ENCODE data around the gene NCAM1. TPM values are rescaled to one million over a fixed set of nuclear protein-coding genes. Genes with fewer than 3 reads are reported as not detected.

Gene NCAM1
- total RNA-seq, 2 experiments from 2014 or later = 0.72 to 1.0 TPM

DNA sequence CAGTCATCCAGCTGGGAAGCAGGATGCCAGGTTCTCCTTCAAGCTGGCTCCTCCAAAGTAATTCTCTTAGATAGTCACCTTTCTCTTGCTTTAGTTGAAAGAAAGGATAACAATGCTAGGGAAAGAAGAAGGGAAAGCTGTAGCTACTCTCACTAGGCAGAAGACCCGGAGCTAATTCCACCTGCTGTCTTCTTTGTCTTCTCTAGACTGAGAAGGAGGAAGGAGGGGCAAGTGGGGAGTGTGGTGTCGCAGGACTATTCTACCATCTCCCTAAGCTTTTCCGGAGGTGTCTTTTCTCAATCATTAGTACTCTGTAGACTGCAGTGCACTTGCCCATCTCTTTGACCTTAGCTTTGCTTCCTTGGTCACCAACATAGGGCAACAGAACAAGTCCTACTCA, 162.8 kb downstream of the NCAM1 start:
- no peak overlapping the region for H3K27ac Mint-ChIP-seq
- H3K9me3 Mint-ChIP-seq = no peaks in the 10 kb centered on the region
- no peak overlapping the region for H3K4me3 Mint-ChIP-seq
- DNase-seq (no peak), ATAC-seq (ENCODE audit: low read depth) (no peak)
- POLR2A ChIA-PET = no interaction called here
- peaks cover 5% of the 10 kb centered on the region for H3K27me3 Mint-ChIP-seq
- no peaks in the 10 kb centered on the region for H3K4me1 Mint-ChIP-seq
- no peaks in the 10 kb centered on the region for H3K36me3 Mint-ChIP-seq

DNA sequence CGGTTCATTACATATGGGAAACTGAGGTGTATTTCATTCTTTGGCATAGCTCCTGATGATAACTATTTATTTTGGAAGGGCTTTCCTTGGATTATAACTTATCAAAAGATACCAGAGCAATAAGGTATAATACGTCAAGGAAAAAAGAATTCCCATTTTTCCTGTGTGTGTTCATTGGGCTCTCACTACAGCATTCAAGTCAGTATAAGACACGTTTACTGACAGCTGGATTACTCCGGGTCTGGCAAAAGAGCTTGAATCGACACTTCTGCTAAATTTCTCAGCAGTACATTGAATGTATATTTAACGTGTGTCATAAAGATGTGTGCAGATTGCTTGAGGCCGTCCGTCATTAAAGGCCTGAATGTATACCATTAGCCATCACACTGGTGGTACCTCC, 163.4 kb downstream of the NCAM1 start:
- H3K27me3 Mint-ChIP-seq = peaks cover 4% of the 10 kb centered on the region
- H3K4me1 Mint-ChIP-seq = no peaks in the 10 kb centered on the region
- H3K9me3 Mint-ChIP-seq = no peaks in the 10 kb centered on the region
- H3K4me3 Mint-ChIP-seq = no peak overlapping the region
- no peak overlapping the region for H3K27ac Mint-ChIP-seq
- no peaks in the 10 kb centered on the region for H3K36me3 Mint-ChIP-seq
- POLR2A ChIA-PET = no interaction called here
- DNase-seq (no peak), ATAC-seq (ENCODE audit: low read depth) (no peak)

GRCh38 chr11:113129261-113129992, 168.2 kb downstream of the NCAM1 start:
- no peak overlapping the region for H3K27ac Mint-ChIP-seq
- ATAC-seq (ENCODE audit: low read depth) = no peak
- POLR2A ChIA-PET = no interaction called here
- H3K27me3 Mint-ChIP-seq = no peaks in the 10 kb centered on the region
- no peak for DNase-seq
- no peaks in the 10 kb centered on the region for H3K9me3 Mint-ChIP-seq
- H3K36me3 Mint-ChIP-seq = no peaks in the 10 kb centered on the region
- H3K4me3 Mint-ChIP-seq = no peak overlapping the region
- no peaks in the 10 kb centered on the region for H3K4me1 Mint-ChIP-seq

GRCh38 chr11:113131036-113131775, 170.0 kb downstream of the NCAM1 start:
- POLR2A ChIA-PET = no interaction called here
- no peaks in the 10 kb centered on the region for H3K36me3 Mint-ChIP-seq
- peaks cover 2% of the 10 kb centered on the region for H3K27me3 Mint-ChIP-seq
- H3K4me1 Mint-ChIP-seq = no peaks in the 10 kb centered on the region
- H3K27ac Mint-ChIP-seq = no peak overlapping the region
- ATAC-seq (ENCODE audit: low read depth) = no peak
- DNase-seq = no peak
- H3K9me3 Mint-ChIP-seq = no peaks in the 10 kb centered on the region
- no peak overlapping the region for H3K4me3 Mint-ChIP-seq

DNA sequence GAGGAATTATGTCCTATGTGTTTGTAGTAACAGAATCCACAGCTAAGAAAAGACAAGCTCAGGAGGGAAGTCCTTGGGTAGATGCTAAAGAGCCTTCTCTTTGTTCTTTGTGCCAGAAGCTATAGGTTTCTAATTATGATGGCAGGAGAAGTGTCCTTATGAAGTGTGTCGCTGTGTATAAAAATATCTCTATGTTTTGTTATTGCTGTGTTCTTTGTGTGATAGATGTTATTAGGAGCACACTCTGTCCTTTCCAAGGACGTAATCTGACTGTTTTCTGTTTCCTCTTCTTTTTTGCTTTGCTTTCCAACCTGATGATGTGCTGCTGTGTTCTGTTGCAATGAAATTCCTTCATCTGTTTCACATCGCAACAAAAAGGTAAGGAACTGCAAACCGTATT, 171.9 kb downstream of the NCAM1 start:
- POLR2A ChIA-PET = no interaction called here
- ATAC-seq (ENCODE audit: low read depth) (no peak), DNase-seq (no peak)
- no peaks in the 10 kb centered on the region for H3K4me1 Mint-ChIP-seq
- H3K27ac Mint-ChIP-seq = no peak overlapping the region
- peaks cover 15% of the 10 kb centered on the region for H3K27me3 Mint-ChIP-seq
- H3K4me3 Mint-ChIP-seq = no peak overlapping the region
- H3K9me3 Mint-ChIP-seq = no peaks in the 10 kb centered on the region
- no peaks in the 10 kb centered on the region for H3K36me3 Mint-ChIP-seq

- Mint-ChIP-seq H3K9me3 (no peaks in the 10 kb centered on the region), H3K4me1 (no peaks in the 10 kb centered on the region), H3K27ac (no peak overlapping the region), H3K4me3 (no peak overlapping the region), H3K27me3 (peaks cover 17% of the 10 kb centered on the region), H3K36me3 (no peaks in the 10 kb centered on the region)
- ATAC-seq (ENCODE audit: low read depth) (no peak), DNase-seq (no peak)
- POLR2A ChIA-PET = no interaction called here
Measured at GRCh38 chr11:113134626-113135025, 173.4 kb downstream of the NCAM1 start.

- no peak for DNase-seq
- Mint-ChIP-seq H3K4me3 (no peak overlapping the region), H3K9me3 (no peaks in the 10 kb centered on the region), H3K36me3 (no peaks in the 10 kb centered on the region), H3K27me3 (peaks cover 25% of the 10 kb centered on the region), H3K4me1 (no peaks in the 10 kb centered on the region), H3K27ac (no peak overlapping the region)
- POLR2A ChIA-PET = no interaction called here
- ATAC-seq (ENCODE audit: low read depth) = no peak
Measured at GRCh38 chr11:113137713-113138529, 176.7 kb downstream of the NCAM1 start.

DNA sequence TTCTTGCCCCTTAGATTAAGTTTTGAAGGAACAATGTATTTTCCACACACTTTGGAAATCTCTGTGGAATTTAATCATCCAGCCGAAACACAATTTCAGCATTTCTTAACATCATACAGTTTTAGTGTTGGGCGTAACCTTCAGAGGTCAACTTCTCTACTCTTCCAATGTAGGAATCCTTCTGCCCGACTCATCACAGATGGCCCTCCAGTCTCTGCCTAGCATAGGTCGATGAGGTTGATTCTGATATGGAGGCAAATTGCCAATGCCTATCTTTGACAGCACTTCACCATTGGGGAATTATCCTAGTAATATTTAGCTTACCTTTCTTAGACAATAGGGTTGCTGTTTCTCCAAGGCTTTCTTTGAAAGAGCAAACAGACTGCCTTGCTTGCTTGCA, 177.5 kb downstream of the NCAM1 start:
- DNase-seq (no peak), ATAC-seq (ENCODE audit: low read depth) (no peak)
- H3K36me3 Mint-ChIP-seq = no peaks in the 10 kb centered on the region
- H3K27me3 Mint-ChIP-seq = peaks cover 30% of the 10 kb centered on the region
- H3K9me3 Mint-ChIP-seq = no peaks in the 10 kb centered on the region
- no peak overlapping the region for H3K4me3 Mint-ChIP-seq
- H3K4me1 Mint-ChIP-seq = no peaks in the 10 kb centered on the region
- no peak overlapping the region for H3K27ac Mint-ChIP-seq
- POLR2A ChIA-PET = no interaction called here

DNA sequence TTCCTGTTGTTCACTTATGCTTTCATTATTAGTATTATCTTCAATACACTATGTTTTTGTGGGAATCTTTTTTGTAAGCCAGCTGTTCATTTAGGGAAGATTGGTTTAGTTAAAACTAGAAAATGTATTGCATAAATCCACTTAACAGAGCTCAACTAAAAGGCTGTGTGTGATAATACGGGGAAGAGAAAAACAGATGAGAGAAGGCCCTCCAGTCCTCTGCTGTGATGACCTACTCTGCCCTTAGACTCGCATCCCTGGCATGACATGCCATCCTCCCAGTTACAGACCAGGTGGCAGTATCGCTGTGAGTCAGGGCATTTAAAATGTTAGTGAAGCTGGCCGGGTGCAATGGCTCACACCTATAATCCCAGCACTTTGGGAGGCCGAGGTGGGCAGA, 179.8 kb downstream of the NCAM1 start:
- peaks cover 29% of the 10 kb centered on the region for H3K27me3 Mint-ChIP-seq
- ATAC-seq (ENCODE audit: low read depth) = no peak
- H3K36me3 Mint-ChIP-seq = no peaks in the 10 kb centered on the region
- DNase-seq = no peak
- no peaks in the 10 kb centered on the region for H3K9me3 Mint-ChIP-seq
- POLR2A ChIA-PET = no interaction called here
- H3K4me1 Mint-ChIP-seq = no peaks in the 10 kb centered on the region
- no peak overlapping the region for H3K4me3 Mint-ChIP-seq
- H3K27ac Mint-ChIP-seq = no peak overlapping the region

- Mint-ChIP-seq H3K4me3 (no peak overlapping the region), H3K27ac (no peak overlapping the region), H3K27me3 (peaks cover 24% of the 10 kb centered on the region), H3K4me1 (no peaks in the 10 kb centered on the region), H3K36me3 (no peaks in the 10 kb centered on the region), H3K9me3 (no peaks in the 10 kb centered on the region)
- DNase-seq (no peak), ATAC-seq (ENCODE audit: low read depth) (no peak)
- POLR2A ChIA-PET = no interaction called here
Measured at GRCh38 chr11:113142508-113142907, 181.3 kb downstream of the NCAM1 start.

DNA sequence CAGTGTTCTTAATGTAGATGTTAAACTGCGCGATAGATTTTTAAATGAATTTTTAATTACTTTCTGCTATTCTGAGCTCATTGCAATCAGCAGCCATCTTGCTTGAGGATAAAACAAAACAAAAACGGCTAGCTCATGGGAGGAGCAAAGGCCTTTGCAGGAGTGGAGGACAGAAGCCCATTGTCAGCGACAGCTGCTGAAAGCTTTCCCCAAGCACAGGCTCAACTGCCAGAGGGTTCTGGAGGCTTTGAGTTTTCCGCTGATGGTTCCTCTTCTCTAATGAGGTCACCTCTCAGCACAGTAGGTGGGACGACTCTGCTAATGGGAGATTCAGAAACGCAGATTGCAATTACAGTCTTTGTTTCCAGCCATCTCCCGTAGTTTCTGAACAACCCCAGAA, 186.0 kb downstream of the NCAM1 start:
- H3K27ac Mint-ChIP-seq = no peak overlapping the region
- H3K4me3 Mint-ChIP-seq = no peak overlapping the region
- H3K9me3 Mint-ChIP-seq = no peaks in the 10 kb centered on the region
- no peak for ATAC-seq (ENCODE audit: low read depth)
- no peaks in the 10 kb centered on the region for H3K4me1 Mint-ChIP-seq
- DNase-seq = no peak
- peaks cover 9% of the 10 kb centered on the region for H3K27me3 Mint-ChIP-seq
- POLR2A ChIA-PET = no interaction called here
- no peaks in the 10 kb centered on the region for H3K36me3 Mint-ChIP-seq

GRCh38 chr11:113148076-113148475, 186.9 kb downstream of the NCAM1 start:
- Mint-ChIP-seq H3K27me3 (peaks cover 6% of the 10 kb centered on the region), H3K27ac (no peak overlapping the region), H3K4me1 (no peaks in the 10 kb centered on the region), H3K4me3 (no peak overlapping the region), H3K9me3 (no peaks in the 10 kb centered on the region), H3K36me3 (no peaks in the 10 kb centered on the region)
- ATAC-seq (ENCODE audit: low read depth) = no peak
- no peak for DNase-seq
- POLR2A ChIA-PET = no interaction called here

DNA sequence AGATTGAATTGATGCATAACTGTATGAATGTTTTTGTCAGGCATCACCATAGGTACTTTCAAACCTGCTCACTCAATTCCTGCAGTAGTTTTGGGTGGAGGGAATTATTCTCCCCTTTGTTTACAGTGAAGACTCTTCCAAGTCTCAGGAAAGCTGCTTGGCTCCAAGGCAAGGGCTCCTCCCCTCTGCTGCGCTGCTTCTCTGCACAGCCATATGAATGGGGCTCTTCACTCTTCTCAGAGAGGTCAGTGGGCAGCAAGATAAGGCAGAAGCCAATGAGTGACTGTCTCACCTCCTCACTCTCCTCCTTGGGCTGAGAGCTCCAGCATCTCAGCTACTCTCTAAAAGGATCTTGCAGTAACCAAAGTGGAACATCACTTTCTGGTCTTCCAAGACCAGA, 187.4 kb downstream of the NCAM1 start:
- Mint-ChIP-seq H3K4me3 (no peak overlapping the region), H3K36me3 (no peaks in the 10 kb centered on the region), H3K27me3 (peaks cover 4% of the 10 kb centered on the region), H3K4me1 (no peaks in the 10 kb centered on the region), H3K9me3 (no peaks in the 10 kb centered on the region), H3K27ac (no peak overlapping the region)
- DNase-seq (no peak), ATAC-seq (ENCODE audit: low read depth) (no peak)
- POLR2A ChIA-PET = no interaction called here

GRCh38 chr11:113151521-113151920, 190.3 kb downstream of the NCAM1 start:
- no peak for ATAC-seq (ENCODE audit: low read depth)
- Mint-ChIP-seq H3K4me1 (no peaks in the 10 kb centered on the region), H3K27me3 (peaks cover under 1% of the 10 kb centered on the region), H3K4me3 (no peak overlapping the region), H3K36me3 (no peaks in the 10 kb centered on the region), H3K27ac (no peak overlapping the region), H3K9me3 (no peaks in the 10 kb centered on the region)
- no peak for DNase-seq
- POLR2A ChIA-PET = no interaction called here

All from activated naive CD8-positive, alpha-beta T cell treated with anti-CD3 and anti-CD28 coated beads, Interleukin-2, amount 10 ng/mL, durations not matched to agents 7 days and 5 days (primary cell).